CD4-positive, alpha-beta T cell treated with Interferon gamma for 1 hour (primary cell): ENCODE data around the gene RGS8.
"Not testable (repeated sequence)": the region's sequence is repeated elsewhere in the genome, so short reads cannot be mapped to it uniquely, and the experiment has no call there.

Experiments used
- DNase-seq: peaks from one replicate; pipeline ENCODE4 v3.0.0-alpha.2; 2020

The RGS8 gene

DNA sequence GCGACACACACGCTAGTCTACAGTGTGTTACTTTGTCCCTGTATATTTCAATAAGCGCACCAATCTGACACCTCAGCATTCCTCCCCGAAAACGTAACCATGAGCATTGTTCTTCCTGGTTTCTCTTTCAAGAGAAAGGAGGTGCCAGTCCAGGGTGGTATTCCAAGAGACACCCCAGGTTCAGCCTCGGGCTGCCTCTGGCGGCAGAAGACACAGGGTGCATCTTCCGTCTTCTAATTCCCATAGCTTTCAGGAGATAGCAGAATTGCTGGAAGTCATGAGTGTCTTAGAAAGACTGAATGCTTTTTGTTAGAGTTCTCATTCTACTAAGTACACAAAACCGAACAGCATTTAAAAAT, 15.9 kb upstream of the RGS8 start:
- no peak for DNase-seq

DNA sequence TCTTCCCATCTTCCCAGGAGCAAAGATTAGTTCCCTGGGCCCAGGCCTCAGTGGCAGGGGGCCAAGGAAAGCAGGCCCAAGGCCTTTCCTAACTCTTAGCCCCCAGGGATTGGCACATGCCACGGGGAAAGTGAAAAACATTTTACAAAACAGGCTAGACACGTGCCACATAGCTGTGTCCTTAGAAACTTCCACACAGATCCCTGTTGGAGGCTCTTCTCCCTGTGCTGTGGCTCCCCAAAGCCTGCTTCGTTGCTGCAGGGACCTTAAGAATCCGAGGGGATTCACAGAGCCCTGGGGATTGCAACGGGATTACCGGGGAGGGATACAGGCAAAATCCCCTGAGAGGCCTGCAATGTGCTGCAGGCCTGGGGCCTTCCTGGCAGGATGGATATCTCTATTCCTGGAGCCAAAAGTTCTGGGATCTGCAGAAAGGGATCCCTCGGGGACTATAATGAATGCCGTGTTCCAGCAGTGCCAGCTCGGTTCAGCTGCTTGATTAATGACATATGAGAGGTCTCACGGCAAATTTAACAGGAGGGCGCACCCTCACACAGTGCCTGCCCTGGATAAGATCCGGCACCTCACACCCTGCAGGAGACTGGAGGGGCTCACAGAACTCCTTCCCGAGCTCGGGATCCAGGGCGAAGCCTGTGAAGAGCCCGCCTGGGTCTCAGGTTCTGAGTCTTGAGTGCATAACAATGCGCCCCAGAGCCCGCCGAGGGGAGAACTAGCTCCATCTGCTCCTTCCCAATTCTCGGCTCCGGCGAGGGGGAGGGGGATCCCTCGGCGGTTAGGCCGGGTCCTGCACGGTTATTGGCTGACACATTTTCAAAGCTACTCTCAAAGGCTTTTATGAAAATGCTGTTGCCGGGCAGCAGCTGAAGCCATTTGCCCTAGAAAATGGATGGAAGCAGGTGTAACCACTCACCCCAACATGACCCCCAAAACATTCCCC, 15.3 kb upstream of the RGS8 start:
- DNase-seq: no peak

DNA sequence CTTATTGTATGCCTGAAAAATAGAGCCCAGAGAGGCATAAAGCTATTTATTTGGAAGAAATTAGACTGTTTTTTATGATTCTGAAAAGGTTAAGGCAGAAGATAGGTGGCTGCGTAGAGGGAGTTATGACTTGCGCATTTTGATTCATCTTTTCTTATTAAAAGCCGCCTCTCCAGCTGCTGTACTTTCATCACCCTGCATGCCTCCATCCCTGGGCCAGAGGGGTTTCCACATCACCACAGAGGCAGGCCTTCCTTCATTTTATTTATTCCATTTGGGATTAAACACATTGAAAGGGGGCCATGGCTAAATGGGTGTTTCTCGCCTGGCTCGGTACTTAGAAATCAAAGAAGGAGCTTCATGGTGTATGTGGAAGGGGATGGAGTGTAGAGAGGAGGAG, 14.6 kb upstream of the RGS8 start:
- DNase-seq: no peak

DNA sequence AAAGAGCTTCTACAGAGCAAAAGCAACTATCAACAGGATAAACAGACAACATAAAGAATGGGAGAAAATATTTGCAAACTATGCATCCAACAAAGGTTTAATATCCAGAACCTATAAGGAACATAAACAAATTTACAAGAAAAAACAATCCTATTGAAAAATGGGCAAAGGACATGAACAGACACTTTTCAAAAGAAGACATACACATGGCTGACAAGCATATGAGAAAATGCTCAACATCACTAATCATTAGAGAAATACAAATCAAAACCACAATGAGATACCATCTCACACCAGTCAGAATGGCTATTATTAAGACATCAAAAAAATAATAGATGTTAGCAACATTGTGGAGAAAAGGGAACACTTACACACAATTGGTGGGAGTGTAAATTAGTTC, 8.8 kb upstream of the RGS8 start:
- DNase-seq: not testable (repeated sequence)

DNA sequence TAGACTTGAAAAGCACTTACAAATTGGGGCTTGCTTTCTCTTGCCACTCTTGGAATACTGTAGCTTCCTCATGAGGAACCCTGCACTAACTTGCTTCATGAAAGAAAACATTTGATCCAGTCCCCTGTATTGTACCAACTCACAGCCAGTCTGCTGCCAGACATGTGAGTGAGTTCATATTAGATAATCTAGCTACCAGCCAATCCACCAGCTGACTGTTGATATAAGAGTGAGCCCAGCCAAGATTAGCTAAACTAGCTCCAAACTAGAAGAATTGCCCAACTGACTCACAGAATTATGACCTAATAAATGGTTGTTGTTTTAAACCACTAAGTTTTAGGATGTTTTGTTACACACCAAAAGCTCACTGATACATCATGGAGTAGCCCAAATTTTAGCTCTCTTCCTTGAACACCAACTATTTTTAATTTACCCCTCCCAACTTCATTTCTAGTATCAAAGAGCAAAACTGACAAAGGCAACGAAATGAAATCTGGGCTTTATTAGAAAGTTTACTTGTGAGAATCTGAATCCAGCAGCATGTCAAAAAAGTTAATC, 6.6 kb upstream of the RGS8 start:
- DNase-seq: no peak

DNA sequence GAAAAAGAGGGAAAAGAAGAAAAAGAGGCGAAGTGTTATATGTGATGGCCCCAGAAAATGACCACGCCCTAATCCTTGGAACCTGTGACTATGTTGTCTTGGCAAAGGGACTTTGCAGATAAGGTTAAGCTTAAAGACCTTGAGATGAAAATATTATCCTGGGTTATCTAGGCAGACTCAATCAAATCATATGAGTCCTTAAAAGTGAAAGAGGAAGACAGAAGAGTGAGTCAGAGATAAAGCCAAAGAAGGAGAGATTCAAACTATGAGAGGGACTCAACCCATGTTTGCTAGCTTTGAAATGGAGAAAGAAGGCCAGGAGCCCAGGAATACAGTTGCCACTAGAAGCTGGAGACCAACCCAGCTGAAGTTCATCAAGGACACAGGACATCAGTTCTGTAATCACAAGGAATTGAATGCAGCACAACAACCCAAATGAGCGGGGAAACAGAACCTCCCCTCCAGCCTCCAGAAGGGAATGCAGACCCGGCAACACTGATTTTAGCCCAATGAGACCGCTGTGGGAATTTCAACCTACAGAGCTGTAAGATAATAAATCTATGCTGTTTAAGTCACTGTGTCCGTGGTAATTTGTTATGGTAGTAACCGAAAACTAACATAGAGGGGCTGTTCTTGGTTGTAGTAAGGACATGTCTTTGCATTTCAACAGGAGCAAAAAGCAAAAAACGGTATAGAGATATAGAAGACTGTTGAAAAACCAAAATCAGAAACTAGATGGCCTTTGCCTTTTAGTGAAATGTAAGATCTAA, 4.2 kb upstream of the RGS8 start:
- DNase-seq: no peak

DNA sequence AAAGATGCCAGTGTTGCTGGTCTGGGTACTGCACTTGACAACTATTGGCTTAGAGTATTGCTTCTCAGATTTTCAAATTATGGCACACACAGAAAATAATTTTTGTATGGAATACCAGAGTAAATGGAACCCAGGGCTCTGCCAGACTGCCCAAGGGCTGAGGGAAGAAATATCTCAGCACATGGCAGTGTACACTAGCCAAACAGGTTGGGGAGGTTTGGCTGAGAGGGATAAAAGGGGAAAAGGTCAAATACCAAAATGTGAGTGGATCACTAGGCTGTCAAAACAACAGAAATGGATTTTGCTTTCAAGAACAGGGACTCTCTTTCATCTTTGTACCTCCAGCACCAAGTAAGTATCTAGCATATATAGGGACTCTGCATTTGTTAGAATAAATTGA, 3.0 kb upstream of the RGS8 start:
- DNase-seq: no peak

DNA sequence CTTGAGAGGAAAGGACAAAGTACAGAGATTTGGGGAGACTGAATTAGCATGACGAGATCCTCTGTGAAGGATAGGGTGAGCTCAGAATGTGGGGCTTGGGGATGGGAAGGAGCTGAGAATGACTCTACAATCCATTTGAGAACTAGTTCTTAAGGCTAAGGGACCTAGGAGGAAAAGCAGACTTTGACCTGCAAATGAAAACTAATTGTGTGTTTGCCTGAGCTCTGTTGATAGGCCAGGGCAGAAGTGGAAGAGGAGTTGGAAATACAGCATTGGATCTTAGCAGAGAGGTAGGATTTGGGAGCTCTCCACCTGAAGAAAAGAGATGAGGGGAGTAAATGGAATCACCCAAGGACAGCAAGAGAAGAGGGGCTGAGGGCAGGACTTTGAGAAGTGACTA, 2.1 kb upstream of the RGS8 start:
- no peak for DNase-seq

DNA sequence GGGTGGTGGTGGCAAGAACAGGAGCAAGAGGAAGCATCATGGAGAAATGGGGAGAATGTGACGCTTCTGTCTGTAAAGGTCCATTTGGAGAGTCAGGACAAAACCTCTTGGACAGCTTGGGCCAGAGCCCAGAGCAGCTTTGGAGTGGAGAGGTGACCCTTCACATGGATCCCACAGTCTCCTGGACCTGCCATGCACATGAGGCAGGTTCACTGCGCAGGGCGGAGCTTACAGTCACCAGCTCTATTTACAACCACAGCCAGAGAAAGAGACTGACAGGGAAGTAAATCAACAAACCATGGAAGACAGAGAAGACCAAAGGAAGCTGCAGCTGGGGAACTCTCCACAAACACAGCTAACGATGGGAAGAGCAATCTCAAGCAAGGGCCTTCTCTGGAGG, 828 bp upstream of the RGS8 start:
- no peak for DNase-seq

DNA sequence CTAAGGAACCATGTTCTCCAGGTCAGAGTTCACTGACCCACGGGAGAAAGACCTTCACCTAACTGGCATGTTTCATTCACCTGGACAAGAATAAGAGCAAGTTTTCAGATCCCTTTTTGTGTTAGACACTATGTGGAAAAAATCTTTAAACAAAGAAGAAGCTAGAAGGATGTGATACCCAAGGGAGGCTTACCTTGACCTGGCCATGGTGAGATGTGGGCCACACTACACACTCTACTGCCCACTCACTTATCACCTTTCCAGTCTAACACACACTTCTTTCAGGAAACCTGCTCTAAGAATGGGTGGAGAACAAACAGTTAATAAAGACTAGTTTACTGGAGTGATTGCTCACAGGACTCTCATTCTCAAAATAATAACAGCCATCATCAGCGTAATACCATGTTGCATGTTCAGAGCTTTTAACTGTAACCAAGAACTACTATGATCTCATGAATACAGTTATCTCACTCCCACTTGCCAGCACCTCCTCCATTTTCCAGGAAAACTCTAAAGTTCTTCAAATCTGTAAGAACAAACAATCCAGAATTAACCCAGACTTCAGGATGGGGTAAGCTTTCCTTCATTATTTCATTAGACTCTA, 1.4 kb downstream of the RGS8 start:
- no peak for DNase-seq

DNA sequence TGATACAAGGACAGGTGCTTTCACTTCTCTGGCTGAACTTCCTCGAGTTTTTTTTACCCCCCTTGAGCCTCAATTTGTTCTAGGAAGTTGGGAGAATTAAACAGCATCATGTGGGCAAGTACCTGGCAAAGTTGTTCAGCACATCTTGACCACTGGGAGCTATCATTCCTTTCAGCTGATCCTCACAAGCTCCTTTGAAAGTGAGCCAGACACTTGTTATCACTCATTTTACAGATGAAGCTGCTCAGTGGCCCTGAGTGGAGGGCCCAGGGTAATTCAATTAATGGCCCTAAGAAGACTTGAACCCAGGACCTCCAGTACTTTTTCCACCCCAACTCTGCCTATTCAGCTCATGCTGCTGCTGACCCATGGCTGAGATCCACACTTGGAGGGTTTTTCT, 2.0 kb downstream of the RGS8 start:
- DNase-seq: no peak

DNA sequence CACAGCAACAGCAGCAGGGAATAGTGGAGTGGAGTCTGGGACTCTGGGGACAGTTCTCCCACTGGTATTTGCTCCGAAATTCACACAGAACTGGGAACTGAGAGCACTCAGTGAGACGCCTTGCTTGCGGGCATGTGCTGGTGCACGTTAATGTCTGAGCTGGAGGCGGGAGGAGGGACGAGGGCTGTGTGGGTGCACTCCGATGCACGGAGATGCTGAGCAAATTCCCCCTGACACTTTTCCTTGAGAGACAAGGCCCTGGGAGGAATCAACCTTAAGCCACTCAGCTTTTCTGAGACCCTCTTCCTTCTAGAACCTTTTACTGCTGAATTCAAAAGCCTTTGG, 2.8 kb downstream of the RGS8 start:
- no peak for DNase-seq

DNA sequence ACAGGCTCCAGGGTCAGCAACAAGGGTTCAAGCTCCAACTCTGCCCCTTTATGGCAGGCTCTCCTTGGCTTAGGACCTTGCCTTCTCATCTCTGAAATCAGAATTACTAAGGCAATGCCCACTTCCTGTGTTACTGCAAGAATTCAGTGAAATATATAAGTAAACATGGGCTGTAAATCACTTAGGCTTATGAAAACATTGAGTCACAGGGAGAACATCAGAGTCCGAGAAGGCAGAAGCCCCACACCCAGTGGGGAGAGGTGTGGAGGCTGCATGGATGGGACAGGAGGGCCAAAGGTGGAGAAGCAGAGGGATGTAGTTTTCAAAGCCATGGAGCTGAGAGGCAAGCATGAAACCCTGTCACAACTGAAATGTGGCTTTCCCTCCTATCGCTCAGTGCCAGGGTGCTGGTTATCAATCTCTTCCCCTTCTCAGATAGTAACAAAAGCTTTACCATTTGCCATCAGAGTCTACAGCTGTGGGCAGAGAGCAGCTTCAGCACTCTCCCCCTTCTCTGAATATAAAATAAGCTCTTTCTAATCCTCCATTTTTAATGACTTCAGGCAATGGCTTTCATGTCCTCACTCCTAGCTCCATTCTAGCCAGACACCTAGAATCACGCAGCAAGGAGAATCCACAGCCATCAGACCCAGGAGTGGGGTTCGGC, 3.4 kb downstream of the RGS8 start:
- no peak for DNase-seq

DNA sequence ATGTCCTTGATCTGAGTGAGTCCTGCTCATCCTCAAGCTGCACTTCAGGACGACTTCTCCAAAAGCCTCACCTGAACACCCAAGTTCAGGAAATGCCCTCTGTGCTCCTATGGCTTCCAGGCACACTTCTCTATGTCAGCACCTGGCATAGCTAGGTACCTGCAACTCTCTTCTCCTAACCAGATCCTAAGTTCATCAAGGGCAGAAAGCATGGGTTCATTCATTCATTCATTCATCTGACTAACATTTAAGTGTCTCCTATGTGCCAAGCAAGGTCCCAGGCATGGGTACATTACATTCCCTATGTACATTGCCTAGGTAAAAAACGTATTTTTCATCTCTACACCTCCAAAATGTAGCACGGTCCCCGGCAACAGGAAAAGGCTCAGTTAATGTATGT, 4.0 kb downstream of the RGS8 start:
- DNase-seq: no peak

DNA sequence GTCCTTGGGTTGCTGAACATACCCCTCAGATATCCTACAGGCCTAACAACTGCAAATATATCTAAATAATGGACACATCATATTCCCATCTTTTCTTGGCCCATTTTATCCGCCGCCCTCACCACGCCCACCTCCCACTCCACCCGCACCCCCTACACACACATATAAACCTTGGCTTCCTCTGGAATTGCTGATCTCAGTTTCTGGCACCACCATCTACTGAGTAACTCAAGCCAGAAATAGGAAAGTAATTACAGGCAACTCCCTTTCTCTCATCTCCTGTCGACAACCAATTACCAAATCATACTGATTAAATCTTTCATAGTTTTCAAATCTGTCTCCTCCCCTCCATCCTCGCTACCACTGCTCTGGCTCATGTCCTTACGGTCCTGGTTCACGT, 4.7 kb downstream of the RGS8 start:
- no peak for DNase-seq

DNA sequence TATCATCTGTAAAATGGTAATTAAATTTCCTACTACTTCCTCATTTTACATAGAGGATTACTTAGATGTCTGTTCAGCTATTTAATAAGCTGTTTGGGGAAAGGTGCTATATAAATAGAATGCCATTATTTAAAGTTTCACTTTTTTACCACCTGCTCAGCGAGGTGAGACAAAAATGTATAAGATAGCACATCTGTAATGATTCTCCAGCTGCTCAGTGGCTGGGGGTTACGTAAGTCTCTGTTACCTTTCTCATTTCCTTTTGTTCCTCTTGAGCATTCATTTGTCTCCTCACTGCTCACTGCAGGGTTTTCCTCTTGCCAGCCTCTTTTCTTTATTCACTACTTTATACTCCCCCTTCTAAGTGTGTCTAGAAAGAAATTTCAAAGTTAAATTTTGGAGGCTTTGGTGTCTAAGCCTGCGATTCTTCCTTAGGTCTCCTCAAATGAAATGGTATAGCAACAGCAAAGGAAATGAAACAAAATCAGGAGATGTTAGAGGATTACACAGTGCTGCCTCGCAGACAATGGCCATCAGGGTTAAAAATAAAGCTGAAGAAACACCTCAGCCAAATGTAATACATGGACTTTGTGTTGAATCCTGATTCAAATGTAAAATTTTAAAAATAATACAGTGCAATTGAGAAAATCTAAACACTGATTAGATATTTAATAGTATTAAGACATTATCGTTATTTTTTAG, 6.8 kb downstream of the RGS8 start:
- DNase-seq: no peak

DNA sequence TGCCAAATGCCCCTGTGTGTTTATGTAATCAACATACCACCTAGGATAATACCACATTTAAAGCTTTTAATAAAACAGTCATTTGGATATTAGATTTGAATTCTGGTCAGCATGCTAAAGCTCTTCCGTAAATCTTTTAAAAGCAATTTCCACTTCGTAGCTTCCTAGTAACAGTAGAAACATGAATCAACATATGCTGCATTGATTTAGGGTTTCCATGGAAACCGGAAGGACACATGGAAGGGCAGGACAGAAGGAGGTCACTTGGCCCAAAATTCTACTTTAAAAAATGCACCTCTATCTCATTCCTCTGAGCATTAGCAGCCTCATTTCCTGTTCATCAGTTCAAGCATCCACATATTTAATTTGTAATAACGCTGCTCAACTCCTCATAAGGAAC, 8.1 kb downstream of the RGS8 start:
- DNase-seq: no peak

DNA sequence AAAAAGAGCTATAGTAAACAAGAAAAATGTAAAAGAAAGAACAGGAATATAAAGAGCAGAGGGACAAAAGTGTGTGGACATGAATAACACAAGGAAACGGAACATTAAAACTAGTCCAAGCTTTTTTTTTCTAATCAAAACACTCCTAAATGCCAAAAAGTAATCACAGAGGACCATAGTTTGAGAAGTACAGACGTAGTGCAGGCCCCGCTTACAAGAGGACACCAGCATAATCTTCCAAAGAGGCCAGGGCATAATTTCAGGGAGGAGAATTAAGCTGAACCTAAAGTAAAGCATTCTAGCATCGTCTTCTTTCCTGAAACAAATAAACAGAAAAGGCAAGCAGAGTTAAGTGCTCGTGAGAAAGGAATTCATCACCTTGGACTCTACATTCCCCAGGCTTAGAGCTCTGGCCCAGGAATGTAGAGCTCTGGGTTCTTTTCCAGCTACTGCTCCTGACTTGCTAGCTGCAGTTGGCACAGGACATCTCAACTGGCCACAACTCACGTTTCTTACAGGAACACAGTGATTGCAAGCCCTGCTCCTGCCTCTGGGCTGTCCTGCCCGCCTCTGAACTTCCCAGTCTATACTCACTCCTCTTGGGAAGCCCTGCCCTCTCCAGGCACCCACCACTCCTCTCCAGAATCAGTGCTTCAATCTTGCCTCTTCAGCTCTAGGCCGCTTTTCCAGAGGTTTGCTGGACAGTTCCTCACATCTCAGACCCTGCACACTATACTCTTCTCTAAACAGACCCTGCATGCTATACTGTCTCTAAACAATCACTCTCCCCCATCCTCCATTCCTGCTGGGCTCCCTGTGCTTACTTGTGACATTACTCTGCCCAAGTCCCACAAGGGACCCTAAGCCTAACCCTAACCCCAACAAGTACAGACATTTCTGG, 9.8 kb downstream of the RGS8 start:
- no peak for DNase-seq

DNA sequence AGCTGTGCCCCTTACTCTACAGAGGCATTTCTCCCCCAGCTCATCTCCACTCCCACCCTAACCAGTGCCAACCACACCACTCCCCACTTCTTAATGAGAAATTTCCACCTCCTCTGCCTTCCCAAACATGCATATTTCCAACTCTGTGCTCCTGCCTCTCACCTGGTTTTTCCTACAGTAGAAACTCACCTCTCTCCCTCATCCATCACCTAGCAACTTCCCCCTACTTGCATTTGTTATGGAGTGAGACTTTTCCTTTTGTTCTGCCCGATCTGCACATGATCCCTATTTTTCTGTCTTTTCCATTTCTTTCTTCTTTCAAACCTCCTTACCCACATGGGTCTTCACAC, 11.9 kb downstream of the RGS8 start:
- no peak for DNase-seq

DNA sequence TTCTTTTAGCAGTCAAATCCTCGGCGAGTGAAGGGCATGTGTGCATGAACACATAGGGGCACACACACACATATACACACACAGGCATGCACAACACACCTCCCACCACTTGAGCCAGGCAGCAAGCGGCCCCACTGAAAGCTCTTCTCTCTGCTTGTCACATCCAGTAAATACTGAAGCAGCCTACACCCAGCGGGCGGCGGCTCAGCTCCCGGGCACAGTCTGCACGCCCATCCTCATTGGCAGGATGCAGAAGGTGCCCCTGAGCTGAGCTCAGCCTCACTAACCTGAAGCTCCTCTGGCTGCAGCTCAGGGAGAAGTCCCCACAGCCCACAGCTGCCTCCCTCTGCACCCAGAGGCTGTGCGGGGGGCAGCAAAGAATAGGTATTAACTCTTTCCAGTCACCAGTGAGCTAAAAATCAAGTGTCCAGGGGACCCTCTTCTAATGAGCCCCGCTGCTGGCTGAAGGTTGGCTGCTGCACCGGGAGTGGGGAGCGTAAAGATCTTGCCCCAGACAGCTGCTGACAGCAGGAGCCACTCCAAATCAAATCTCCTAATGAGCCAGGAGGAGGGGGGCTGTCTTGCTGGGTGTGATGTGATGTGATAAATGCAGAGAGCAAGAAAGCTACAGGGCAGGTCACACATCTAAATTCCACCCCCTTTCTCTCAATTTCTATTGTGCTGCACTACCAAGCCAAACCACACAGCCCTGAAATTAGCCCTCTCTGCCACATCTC, 12.5 kb downstream of the RGS8 start:
- DNase-seq: no peak
